ENCODE results near the gene FLNC. TPM values are rescaled to one million over a fixed set of nuclear protein-coding genes. Genes with fewer than 3 reads are reported as not detected.

The FLNC gene
- total and polyA plus RNA-seq, 9 of the 15 experiments (the other 6 are each of a cell fraction or from before 2014, with no cell fraction given), result 0.90 to 155 (median 28.8) TPM

DNA sequence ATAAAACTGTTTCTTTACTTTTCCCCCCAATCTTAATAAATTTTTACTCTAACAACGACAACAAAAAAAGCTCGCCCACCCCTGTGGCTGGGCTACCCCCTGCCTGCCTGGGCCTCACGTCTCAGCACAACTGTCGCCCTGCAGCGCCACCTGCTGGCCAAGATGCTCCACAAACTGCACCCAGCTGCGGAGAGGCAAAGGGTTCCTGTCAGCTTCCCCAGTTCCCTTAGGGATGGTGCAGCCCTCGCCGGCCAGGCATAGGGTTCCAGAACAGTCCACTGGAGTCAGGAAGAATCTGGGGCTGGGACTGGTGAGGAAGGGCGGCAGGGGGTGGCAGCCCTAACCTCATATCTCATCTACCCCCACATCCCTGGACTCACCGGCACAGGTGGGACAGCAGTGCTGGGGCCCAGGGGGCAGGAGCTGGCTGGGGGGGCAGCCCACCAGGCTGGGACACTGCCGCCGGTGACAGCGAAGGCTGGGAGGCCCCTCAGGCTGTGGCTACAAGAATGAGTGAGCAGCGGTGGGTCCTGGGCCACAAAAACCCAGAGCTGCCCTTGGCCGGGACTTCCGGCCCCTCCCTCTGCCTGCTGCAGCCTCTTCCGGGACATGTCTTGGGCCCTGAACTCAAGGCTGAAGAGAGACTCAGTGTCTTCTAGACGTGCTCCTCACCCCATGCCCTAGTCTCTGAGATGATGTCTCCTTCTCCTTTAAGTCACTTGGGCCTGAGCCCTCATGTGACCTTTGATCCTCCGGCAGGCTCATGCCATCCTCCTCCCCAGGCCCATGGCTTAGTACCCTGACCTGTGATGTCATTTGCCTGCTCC lies 53.6 kb downstream of the FLNC start (continued):
- TF ChIP-seq FOXM1 (IDR thresholded peaks at IDR 0.05; ENCODE audit: low read depth) (no peak), FOXM1 (CRISPR knock-in tag; IDR thresholded peaks at IDR 0.05; ENCODE audit: low read depth) (no peak), ILF3 (IDR thresholded peaks at IDR 0.05; ENCODE audit: borderline replicate concordance) (no peak), CBX1 (IDR thresholded peaks at IDR 0.05; ENCODE audit: low read depth) (peak; percentile 98), HEY1 (CRISPR knock-in tag; IDR thresholded peaks at IDR 0.05; ENCODE audit: borderline replicate concordance) (no peak), NFXL1 (CRISPR knock-in tag; IDR thresholded peaks at IDR 0.05) (0 out of 2 replicates have a peak, but pooled peaks have one; percentile 38), OTX1 (CRISPR knock-in tag; IDR thresholded peaks at IDR 0.05) (0 out of 2 replicates have a peak, but pooled peaks have one; percentile 12), CREB1 (IDR thresholded peaks at IDR 0.05) (no peak), CREB1 (CRISPR knock-in tag; IDR thresholded peaks at IDR 0.05) (0 out of 2 replicates have a peak, but pooled peaks have one; percentile 39), SMAD4 (CRISPR knock-in tag; conservative IDR thresholded peaks at IDR 0.05) (peak; percentile 59), STAG1 (CRISPR knock-in tag; IDR thresholded peaks at IDR 0.05; ENCODE audit: borderline replicate concordance) (peak; percentile 95), TRIM24 (IDR thresholded peaks at IDR 0.05) (peak in 1 of 2 experiments; percentile 79; a peak in 2 of 4 replicates), PHB (CRISPR knock-in tag; IDR thresholded peaks at IDR 0.05) (0 out of 2 replicates have a peak, but pooled peaks have one; percentile 16)
- TF ChIP-seq, protein P1, sequence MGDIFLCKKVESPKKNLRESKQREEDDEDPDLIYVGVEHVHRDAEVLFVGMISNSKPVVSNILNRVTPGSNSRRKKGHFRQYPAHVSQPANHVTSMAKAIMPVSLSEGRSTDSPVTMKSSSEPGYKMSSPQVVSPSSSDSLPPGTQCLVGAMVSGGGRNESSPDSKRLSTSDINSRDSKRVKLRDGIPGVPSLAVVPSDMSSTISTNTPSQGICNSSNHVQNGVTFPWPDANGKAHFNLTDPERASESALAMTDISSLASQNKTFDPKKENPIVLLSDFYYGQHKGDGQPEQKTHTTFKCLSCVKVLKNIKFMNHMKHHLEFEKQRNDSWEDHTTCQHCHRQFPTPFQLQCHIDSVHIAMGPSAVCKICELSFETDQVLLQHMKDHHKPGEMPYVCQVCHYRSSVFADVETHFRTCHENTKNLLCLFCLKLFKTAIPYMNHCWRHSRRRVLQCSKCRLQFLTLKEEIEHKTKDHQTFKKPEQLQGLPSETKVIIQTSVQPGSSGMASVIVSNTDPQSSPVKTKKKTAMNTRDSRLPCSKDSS (IDR thresholded peaks at IDR 0.05; ENCODE audit: low read depth, partially characterized antibody), result peak; percentile 92
- TF ChIP-seq, protein P2, sequence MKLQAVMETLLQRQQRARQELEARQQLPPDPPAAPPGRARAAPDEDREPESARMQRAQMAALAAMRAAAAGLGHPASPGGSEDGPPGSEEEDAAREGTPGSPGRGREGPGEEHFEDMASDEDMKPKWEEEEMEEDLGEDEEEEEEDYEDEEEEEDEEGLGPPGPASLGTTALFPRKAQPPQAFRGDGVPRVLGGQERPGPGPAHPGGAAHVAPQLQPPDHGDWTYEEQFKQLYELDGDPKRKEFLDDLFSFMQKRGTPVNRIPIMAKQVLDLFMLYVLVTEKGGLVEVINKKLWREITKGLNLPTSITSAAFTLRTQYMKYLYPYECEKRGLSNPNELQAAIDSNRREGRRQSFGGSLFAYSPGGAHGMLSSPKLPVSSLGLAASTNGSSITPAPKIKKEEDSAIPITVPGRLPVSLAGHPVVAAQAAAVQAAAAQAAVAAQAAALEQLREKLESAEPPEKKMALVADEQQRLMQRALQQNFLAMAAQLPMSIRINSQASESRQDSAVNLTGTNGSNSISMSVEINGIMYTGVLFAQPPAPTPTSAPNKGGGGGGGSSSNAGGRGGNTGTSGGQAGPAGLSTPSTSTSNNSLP (IDR thresholded peaks at IDR 0.05; ENCODE audit: borderline replicate concordance, low read depth, low read length), result no peak
- TF ChIP-seq, protein P3, sequence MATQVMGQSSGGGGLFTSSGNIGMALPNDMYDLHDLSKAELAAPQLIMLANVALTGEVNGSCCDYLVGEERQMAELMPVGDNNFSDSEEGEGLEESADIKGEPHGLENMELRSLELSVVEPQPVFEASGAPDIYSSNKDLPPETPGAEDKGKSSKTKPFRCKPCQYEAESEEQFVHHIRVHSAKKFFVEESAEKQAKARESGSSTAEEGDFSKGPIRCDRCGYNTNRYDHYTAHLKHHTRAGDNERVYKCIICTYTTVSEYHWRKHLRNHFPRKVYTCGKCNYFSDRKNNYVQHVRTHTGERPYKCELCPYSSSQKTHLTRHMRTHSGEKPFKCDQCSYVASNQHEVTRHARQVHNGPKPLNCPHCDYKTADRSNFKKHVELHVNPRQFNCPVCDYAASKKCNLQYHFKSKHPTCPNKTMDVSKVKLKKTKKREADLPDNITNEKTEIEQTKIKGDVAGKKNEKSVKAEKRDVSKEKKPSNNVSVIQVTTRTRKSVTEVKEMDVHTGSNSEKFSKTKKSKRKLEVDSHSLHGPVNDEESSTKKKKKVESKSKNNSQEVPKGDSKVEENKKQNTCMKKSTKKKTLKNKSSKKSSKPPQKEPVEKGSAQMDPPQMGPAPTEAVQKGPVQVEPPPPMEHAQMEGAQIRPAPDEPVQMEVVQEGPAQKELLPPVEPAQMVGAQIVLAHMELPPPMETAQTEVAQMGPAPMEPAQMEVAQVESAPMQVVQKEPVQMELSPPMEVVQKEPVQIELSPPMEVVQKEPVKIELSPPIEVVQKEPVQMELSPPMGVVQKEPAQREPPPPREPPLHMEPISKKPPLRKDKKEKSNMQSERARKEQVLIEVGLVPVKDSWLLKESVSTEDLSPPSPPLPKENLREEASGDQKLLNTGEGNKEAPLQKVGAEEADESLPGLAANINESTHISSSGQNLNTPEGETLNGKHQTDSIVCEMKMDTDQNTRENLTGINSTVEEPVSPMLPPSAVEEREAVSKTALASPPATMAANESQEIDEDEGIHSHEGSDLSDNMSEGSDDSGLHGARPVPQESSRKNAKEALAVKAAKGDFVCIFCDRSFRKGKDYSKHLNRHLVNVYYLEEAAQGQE (IDR thresholded peaks at IDR 0.05; ENCODE audit: borderline replicate concordance), result peak; percentile 78
- TF ChIP-seq, protein P3 (CRISPR knock-in tag; IDR thresholded peaks at IDR 0.05; ENCODE audit: low read depth), result no peak
